HG02943 (cell line): Measurements from ENCODE around the gene UROD.
"Not testable (repeated sequence)": the region's sequence is repeated elsewhere in the genome, so short reads cannot be mapped to it uniquely, and the experiment has no call there.

Experiments used
- ATAC-seq: cut with Tn5 transposase; IDR thresholded peaks from one replicate; pipeline ENCODE4 v1.9.1; 2021; ENCODE audit warnings: mild to moderate bottlenecking, low read depth, moderate library complexity; ENCODE audit not compliant: unreplicated experiment

Gene UROD

DNA sequence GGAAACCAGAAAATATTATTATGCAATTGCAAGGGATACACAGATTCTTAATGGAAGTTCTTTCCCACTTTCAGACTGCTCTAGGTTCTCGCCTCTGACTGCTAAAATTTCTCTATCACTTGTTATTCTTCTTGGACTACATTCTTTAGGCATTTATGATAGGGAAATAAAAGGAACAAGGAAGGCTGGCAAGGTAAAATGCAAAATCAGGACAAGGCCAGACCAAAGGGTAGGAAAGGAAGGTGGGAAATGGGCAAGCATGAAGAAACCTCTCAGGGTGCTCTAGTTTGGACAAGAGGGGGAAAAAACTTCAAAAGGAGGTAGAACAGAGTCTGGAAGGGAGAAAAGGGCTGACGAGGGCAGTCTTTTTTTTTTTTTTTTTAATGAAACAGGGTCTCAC, 26.2 kb downstream of the UROD start:
- ATAC-seq = no peak

DNA sequence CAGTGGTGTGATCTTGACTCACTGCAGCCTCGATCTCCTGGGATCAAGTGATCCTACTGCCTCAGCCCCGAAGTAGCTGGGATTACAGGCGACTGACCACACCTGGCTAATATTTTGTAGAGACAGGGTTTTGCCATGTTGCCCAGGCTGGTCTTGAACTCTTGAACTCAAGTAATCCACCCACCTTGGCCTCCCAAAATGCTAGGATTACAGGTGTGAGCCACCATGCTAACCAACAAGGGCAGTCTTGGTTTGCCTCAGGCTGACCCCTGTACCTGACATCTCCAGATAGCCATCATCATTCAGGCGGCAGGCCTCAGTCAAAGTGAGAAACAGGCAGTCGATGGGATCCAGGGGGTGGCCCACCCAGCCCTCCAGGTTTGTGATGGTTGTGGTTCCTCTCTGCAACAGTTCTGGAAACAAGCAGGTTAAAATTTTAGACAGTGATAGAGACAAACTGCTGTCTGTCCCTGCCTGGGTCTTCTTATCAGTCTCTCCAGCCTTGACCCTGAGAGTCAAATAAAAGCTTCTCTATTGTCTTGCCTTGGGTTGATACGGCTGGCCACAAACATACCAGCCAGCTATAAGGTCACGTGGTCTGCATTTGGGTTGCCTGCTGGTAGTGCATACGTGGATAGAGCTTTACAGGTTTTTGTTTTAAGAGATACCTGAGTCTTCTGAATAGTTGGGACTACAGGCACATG, 26.8 kb downstream of the UROD start:
- no peak for ATAC-seq

- ATAC-seq = no peak
These were observed 28.2 kb downstream of the UROD start for GRCh38 chr1:45040297-45040696.

DNA sequence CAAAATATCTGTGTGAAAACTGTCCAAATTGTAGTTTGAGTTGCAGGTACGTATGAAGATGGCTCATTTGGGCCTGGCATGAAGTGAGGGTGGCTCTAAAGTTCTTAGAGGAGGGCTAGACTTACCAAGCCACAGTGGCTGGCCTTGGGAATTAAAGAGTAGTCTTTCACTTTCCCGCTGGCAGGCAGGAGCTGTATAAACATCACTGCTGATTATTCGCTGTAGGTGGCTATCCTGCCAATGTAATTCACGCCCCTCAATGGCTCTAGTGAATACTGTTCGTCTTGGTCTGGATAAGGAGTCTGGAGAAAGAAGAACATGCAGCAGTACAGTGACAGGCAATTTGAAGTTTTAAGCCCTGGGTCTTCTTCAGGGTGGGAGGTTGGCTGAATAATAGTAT, 31.0 kb downstream of the UROD start:
- no peak for ATAC-seq

DNA sequence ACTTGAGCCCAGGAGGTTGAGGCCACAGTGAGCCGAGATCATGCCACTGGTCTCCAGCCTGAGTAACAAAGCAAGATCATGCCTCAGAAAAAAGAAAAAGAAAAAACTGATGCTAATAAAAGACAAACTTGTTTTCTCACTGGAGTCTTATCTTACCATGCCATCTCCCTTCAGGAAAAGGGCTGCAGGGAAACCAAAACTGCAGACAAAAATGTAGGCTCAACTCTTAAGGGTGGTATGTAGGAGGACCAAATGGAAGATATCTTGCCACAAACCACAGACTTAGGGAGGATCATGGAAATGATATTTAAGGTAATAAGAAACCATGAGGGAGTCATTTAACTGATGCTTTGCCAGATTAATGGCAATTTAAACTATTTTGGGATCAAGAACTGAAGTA, 32.9 kb downstream of the UROD start:
- no peak for ATAC-seq

GRCh38 chr1:45047032-45047431, 35.0 kb downstream of the UROD start:
- ATAC-seq = no peak

- ATAC-seq = no peak
These were observed 39.1 kb downstream of the UROD start for GRCh38 chr1:45051005-45051772.

GRCh38 chr1:45057542-45057941, 45.5 kb downstream of the UROD start:
- ATAC-seq = no peak

DNA sequence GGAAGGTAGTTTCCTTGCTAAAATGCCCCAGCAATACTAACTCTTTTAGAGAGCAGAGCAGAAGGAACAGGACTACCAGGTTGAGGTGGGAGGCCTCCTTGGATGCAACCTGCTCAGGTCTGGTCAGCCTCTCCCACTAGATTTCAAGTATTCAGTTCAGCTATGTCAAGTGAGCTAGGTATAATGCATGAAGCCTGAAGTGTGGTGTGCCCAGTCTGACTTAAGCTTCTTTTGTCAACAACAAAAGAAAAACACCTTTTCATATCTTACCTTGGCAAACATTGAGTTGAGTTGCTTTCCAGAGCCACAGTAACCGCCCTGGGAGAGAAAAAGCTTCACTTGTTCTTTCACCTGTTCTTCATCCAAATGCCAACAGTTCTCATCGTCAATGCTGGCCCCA, 47.8 kb downstream of the UROD start:
- ATAC-seq = no peak

GRCh38 chr1:45062463-45062862, 50.4 kb downstream of the UROD start:
- not testable (repeated sequence) for ATAC-seq

DNA sequence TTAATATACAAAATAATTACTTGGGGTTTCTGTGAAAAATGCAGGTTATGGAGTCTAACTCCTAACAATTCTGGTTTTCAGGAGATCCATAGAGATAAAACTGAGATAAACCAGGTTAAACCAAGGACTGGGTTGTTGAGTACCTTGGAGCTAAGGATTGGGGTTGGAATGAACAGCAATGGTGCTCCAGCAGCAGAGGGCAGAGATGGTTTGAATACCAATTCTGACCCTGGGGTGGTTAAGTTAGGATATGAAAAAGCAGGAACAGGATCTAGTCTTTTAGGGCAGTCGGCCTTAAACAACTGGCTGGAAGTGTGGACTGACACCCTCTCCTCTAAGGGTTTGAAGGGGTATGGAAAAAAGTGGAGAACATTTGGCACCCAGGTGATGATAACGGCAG, 53.0 kb downstream of the UROD start:
- no peak for ATAC-seq
